Gastroesophageal sphincter (tissue), 4 donors: ENCODE measurements around the gene TENT4B. TPM values are rescaled to one million over a fixed set of nuclear protein-coding genes. Genes with fewer than 3 reads are reported as not detected.
A peak's percentile ranks its signal among the peaks of the same experiment; 100 is the strongest.
"Not testable (repeated sequence)": the region's sequence is repeated elsewhere in the genome, so short reads cannot be mapped to it uniquely, and the experiment has no call there.

Experiments
- ATAC-seq: fragments of 150-250 bp; one replicate; pipeline ENCODE4 v1.9.1; 2016; ENCODE audit warnings: mild to moderate bottlenecking, moderate library complexity
- H3K27ac ChIP-seq, 4 donors: fragments of 200-600 bp; sonication (generic) in 3 of 4; 1 replicate in 3 of 4; 2 replicates in 1 of 4; pipeline ENCODE4 v1.5.1; 2016 to 2019
- H3K27me3 ChIP-seq: fragments of 200-600 bp; sonication (generic); one replicate; pipeline ENCODE4 v1.5.1; 2019
- H3K36me3 ChIP-seq, 2 donors: fragments of 200-600 bp; sonication (generic); one replicate each; pipeline ENCODE4 v1.5.1; 2019; ENCODE audit warnings: control low read depth in 1 of 2
- H3K4me1 ChIP-seq, 3 donors: fragments of 200-600 bp; sonication (generic); 1 replicate in 2 of 3; 2 replicates in 1 of 3; pipeline ENCODE4 v1.5.1; 2016 to 2019; ENCODE audit warnings: control low read depth in 2 of 3
- H3K4me3 ChIP-seq, 2 donors: fragments of 200-600 bp; sonication (generic); one replicate each; pipeline ENCODE4 v1.5.1; 2019; ENCODE audit warnings: mild to moderate bottlenecking in 1 of 2, moderate library complexity in 1 of 2
- H3K9me3 ChIP-seq, 3 donors: fragments of 200-600 bp; sonication (generic); one replicate each; pipeline ENCODE4 v1.5.1; 2017 to 2019; ENCODE audit warnings: control low read depth in 2 of 3
- EP300 ChIP-seq: sonication (generic); formaldehyde crosslinking; IDR thresholded peaks from one replicate; pipeline ENCODE4 v1.6.1; 2017; ENCODE audit warnings: antibody characterized with exemption, mild to moderate bottlenecking
- POLR2A ChIP-seq, 2 donors: fragments of 450-650 bp; IDR thresholded peaks; one replicate each; pipeline ENCODE4 v1.6.1; 2017; ENCODE audit warnings: antibody characterized with exemption in 2 of 2, mild to moderate bottlenecking in 2 of 2, moderate library complexity in 1 of 2
- POLR2AphosphoS5 ChIP-seq: sonication (generic); formaldehyde crosslinking; IDR thresholded peaks from one replicate; pipeline ENCODE4 v1.6.1; 2017; ENCODE audit warnings: antibody characterized with exemption
- WGBS, 2 donors: methylation state at CpG; one replicate each; pipeline ENCODE4 v1.1.5; 2018; ENCODE audit warnings: low coverage in 1 of 2; 5-methylcytosine and 5-hydroxymethylcytosine counted together
- total RNA-seq, 4 donors: library from RNA; depleted of rRNA; stranded (reverse); fragments of >200 nt; gene quantifications; one replicate each; pipeline ENCODE4 v1.1.0, GENCODE V29; 2016
- TF ChIP-seq, protein P1 (sequence below), 4 experiments: fragments of 200-600 bp in 2 of 4; fragments of 450-650 bp in 2 of 4; sonication (generic) in 1 of 4; IDR thresholded peaks; one replicate each; pipeline ENCODE4 v1.5.1; 2017 to 2019; ENCODE audit warnings: antibody characterized with exemption in 4 of 4, mild to moderate bottlenecking in 2 of 4, moderate library complexity in 2 of 4

The TENT4B gene
- total RNA-seq, 4 donors from 2014 or later = 13.9 to 25.7 (median 20.9) TPM

DNA sequence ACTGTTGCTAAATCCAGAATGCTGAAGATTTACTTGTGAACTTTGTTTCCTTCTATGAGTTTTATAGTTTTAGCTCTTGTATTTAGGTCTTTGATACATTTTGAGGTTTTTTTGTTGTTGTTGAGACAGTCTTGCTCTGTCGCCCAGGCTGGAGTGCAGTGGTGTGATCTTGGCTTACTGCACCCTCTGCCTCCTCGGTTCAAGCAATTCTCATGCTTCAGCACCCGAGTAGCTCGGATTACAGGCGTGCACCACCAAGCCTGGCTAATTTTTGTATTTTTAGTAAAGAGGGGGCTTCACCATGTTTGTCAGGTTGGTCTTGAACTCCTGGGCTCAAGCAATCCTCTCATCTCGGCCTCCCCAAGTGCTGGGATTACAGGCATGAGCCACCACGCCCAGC is 14.4 kb downstream of the TENT4B start:
- Histone ChIP-seq H3K4me3 (no peak overlapping the region), H3K4me1 (peaks cover 4 to 75% (median 5%) of the 10 kb centered on the region in 3 donors), H3K36me3 (no peaks in the 10 kb centered on the region), H3K9me3 (no peaks in the 10 kb centered on the region), H3K27me3 (no peaks in the 10 kb centered on the region), H3K27ac (peak overlapping the region in 1 of 4 donors; percentile 14)
- TF ChIP-seq POLR2AphosphoS5 (no peak), EP300 (no peak), POLR2A (IDR thresholded peaks at IDR 0.05) (no peak)
- TF ChIP-seq, protein P1, sequence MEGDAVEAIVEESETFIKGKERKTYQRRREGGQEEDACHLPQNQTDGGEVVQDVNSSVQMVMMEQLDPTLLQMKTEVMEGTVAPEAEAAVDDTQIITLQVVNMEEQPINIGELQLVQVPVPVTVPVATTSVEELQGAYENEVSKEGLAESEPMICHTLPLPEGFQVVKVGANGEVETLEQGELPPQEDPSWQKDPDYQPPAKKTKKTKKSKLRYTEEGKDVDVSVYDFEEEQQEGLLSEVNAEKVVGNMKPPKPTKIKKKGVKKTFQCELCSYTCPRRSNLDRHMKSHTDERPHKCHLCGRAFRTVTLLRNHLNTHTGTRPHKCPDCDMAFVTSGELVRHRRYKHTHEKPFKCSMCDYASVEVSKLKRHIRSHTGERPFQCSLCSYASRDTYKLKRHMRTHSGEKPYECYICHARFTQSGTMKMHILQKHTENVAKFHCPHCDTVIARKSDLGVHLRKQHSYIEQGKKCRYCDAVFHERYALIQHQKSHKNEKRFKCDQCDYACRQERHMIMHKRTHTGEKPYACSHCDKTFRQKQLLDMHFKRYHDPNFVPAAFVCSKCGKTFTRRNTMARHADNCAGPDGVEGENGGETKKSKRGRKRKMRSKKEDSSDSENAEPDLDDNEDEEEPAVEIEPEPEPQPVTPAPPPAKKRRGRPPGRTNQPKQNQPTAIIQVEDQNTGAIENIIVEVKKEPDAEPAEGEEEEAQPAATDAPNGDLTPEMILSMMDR (IDR thresholded peaks at IDR 0.05) = no peak
- no peak for ATAC-seq
- 61 to 82% methylated on average over 4 of the region's 7 CpGs for WGBS, 2 donors

DNA sequence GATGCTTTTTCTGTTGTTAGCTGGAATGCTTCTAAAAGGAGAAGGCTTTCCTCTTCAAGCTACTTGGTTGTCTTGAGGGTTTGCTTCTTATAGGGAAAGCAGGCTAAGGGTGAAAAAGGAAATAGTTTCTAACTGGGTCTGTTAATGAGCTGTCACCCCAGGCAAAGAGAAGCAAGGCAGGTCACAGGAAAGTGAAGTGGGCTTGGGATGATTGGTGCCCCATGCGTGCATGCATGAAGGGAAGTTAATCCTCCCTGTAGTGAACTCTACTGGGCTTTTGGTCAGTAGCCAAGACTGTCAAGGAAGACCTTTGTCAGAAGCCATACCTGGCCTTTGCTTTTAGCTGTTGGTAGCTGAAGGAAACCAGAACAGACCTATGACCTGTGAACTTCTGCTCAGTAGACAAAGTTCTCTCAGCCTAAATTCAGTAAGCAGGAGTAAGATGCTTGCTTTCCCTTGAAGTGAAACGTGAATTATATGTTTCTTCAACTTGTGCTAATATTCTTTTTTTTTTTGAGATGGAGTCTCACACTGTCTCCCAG is 16.5 kb downstream of the TENT4B start:
- Histone ChIP-seq H3K27me3 (no peaks in the 10 kb centered on the region), H3K36me3 (no peaks in the 10 kb centered on the region), H3K9me3 (no peaks in the 10 kb centered on the region), H3K4me1 (peaks cover 4 to 80% (median 4%) of the 10 kb centered on the region in 3 donors), H3K4me3 (no peak overlapping the region), H3K27ac (no peak overlapping the region)
- TF ChIP-seq POLR2A (IDR thresholded peaks at IDR 0.05) = no peak
- TF ChIP-seq POLR2AphosphoS5 = peak; percentile 33
- no peak for ATAC-seq
- 42 to 44% methylated on average over 2 of the region's 2 CpGs for WGBS, 2 donors

DNA sequence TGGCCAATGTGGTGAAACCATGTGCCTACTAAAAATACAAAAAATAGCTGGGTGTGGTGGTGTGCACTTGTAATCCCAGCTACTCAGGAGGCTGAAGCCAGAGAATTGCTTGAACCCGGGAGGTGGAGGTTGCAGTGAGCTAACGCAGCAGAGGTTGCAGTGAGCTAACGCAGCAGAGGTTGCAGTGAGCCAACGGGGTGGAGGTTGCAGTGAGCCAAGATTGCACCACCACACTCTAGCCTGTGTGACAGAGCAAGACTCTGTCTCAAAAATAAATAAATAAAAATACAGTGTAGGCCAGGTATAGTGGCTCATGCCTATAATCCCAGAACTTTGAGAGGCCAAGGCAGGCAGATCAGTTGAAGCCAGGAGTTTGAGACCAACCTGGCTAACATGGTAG is 18.7 kb downstream of the TENT4B start:
- H3K27ac ChIP-seq = not testable (repeated sequence)

DNA sequence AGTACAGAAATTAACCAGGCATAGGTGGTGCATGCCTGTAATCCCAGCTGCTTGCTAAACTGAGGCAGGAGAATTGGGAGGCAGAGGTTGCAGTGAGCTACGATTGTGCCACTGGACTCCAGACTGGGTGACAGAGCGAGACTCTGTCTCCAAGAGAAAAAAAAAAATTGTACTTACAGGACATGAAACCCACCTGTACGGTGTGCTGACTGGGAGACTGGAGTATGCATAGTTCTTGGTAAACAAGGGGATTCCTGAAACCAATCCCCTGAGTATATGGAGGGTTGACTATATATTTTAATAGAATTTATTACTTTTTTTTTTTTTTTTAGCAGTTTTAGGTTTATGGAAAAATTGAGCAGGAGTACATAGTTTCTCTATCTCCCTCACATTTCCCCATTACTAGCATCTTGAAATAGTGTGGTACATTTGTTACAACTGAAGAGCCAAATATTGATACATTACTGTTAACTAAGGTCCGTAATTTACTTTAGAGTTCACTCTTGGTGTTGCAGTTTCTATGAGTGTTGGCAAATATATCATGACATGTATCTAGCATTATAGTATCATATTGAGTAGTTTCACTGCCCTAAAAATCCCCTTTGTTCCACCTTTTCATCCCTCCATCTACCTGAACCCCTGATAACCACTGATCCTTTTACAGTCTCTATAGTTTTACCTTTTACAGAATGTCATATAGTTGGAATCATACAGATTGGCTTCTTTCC is 19.3 kb downstream of the TENT4B start:
- Histone ChIP-seq H3K4me1 (peaks cover 0 to 59% (median 4%) of the 10 kb centered on the region in 3 donors), H3K27me3 (no peaks in the 10 kb centered on the region), H3K36me3 (no peaks in the 10 kb centered on the region), H3K9me3 (no peaks in the 10 kb centered on the region), H3K27ac (no peak overlapping the region), H3K4me3 (no peak overlapping the region)
- TF ChIP-seq POLR2A (IDR thresholded peaks at IDR 0.05) = no peak
- TF ChIP-seq EP300 = no peak
- TF ChIP-seq, protein P1 (IDR thresholded peaks at IDR 0.05) = no peak
- TF ChIP-seq POLR2AphosphoS5 = no peak
- no peak for ATAC-seq
- 66% methylated on average over 4 of the region's 4 CpGs for WGBS, 2 donors

More for the DNA sequence above, 18.7 kb downstream of the TENT4B start:
- not testable (repeated sequence) for H3K36me3 ChIP-seq, ATAC-seq, H3K4me3 ChIP-seq, H3K9me3 ChIP-seq, H3K27me3 ChIP-seq
- peaks cover 0 to 64% (median 4%) of the 10 kb centered on the region in 3 donors for H3K4me1 ChIP-seq
- WGBS, 2 donors = 95 to 100% methylated on average over 1 to 4 of the region's 4 CpGs

DNA sequence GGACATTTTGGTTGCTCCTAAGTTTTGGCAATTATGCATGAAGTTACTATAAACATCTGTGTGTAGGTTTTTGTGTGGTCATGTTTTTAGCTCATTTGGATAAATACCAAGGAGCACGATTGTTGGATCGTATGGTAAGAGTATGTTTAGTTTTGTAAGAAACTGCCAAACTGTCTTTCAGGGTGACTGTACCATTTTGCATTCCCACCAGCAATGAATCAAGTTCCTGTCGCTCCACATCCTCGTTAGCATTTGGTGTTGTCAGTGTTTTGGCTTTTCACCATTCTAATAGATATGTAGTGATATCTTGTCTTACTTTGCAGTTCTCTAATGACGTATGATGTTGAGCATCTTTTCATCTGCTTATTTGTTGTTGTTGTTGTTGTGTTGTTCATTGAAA is 20.2 kb downstream of the TENT4B start:
- no peak overlapping the region for H3K27ac ChIP-seq
- no peaks in the 10 kb centered on the region for H3K9me3 ChIP-seq
- H3K27me3 ChIP-seq = no peaks in the 10 kb centered on the region
- H3K36me3 ChIP-seq = no peaks in the 10 kb centered on the region
- WGBS, 2 donors = 59% methylated on average over 5 of the region's 5 CpGs; no CpG with 5 or more reads in 1 of the 2 donors
- no peak overlapping the region for H3K4me3 ChIP-seq
- no peak for ATAC-seq
- H3K4me1 ChIP-seq = peaks cover 0 to 49% (median 4%) of the 10 kb centered on the region in 3 donors
- TF ChIP-seq, protein P1 (IDR thresholded peaks at IDR 0.05) = no peak
- no peak for TF ChIP-seq POLR2AphosphoS5

DNA sequence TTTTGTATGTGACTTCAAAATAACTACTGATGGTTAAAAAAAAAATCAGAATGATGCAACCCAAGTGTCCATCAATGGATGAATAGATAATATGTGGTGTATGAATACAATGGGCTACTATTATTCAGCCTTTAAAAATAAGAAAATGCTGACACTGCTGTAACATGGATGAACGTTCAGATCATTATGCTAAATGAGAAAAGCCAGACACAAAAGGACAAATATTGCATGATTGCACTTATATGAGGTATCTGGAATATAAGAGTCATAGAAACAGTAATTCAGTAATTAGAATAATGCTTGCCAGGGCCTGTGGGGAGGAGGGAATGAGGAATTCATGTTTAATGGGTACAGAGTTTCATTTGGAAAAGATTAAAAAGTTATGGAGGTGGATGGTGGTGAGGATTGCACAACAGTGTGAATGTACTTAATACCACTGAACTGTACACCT is 25.4 kb downstream of the TENT4B start:
- H3K27ac ChIP-seq = no peak overlapping the region
- H3K4me3 ChIP-seq = no peak overlapping the region
- no peak for TF ChIP-seq EP300
- TF ChIP-seq POLR2A (IDR thresholded peaks at IDR 0.05) = no peak
- no peak for TF ChIP-seq POLR2AphosphoS5
- TF ChIP-seq, protein P1 (IDR thresholded peaks at IDR 0.05) = no peak

More for the DNA sequence above, 25.4 kb downstream of the TENT4B start:
- WGBS, 2 donors = 35 to 89% methylated on average over 1 of the region's 1 CpG
- Histone ChIP-seq H3K36me3 (no peaks in the 10 kb centered on the region), H3K4me1 (peaks cover 0 to 37% (median 8%) of the 10 kb centered on the region in 3 donors), H3K27me3 (no peaks in the 10 kb centered on the region), H3K9me3 (no peaks in the 10 kb centered on the region)
- ATAC-seq = no peak
